Body of pancreas (tissue), 4 donors: ENCODE data around the gene PCYOX1L. TPM values are rescaled to one million over a fixed set of nuclear protein-coding genes. Genes with fewer than 3 reads are reported as not detected.
A peak's percentile ranks its signal among the peaks of the same experiment; 100 is the strongest.

Source experiments
- ATAC-seq: fragments of 150-250 bp; one replicate; pipeline ENCODE4 v1.9.1; 2016
- DNase-seq, 4 donors: peaks; one replicate each; pipeline ENCODE4 v3.0.0-alpha.2; 2019
- H3K27ac ChIP-seq, 4 donors: fragments of 200-600 bp; sonication (generic); 1 replicate in 3 of 4; 2 replicates in 1 of 4; pipeline versions ENCODE4 v1.5.1 to v1.6.1; 2016 to 2019; ENCODE audit warnings: mild to moderate bottlenecking in 1 of 4, mixed read lengths in 1 of 4, moderate library complexity in 1 of 4
- H3K27me3 ChIP-seq, 2 donors: fragments of 200-600 bp; sonication (generic); one replicate each; pipeline ENCODE4 v1.6.0; 2016; ENCODE audit warnings: mild to moderate bottlenecking in 1 of 2
- H3K36me3 ChIP-seq, 2 donors: fragments of 200-600 bp; sonication (generic); replicated peaks in 1 of 2; 2 replicates each; pipeline ENCODE4 v1.5.1; 2016; ENCODE audit warnings: low read depth in 2 of 2; ENCODE audit not compliant: insufficient read depth in 1 of 2
- H3K4me1 ChIP-seq: fragments of 200-600 bp; sonication (generic); one replicate; pipeline ENCODE4 v1.6.0; 2016
- H3K4me3 ChIP-seq, 2 donors: fragments of 200-600 bp; sonication (generic); 1 replicate in 1 of 2; 2 replicates in 1 of 2; pipeline ENCODE4 v1.5.1; 2016 to 2019
- H3K9me3 ChIP-seq, 3 donors: fragments of 200-600 bp; sonication (generic); 1 replicate in 2 of 3; 2 replicates in 1 of 3; pipeline ENCODE4 v1.5.1; 2016
- CTCF ChIP-seq, 7 experiments: fragments of 450-650 bp in 4 of 7; fragments of 200-600 bp in 3 of 7; sonication (generic) in 3 of 7; IDR thresholded peaks; one replicate each; pipeline ENCODE4 v1.5.1; 2016 to 2019; ENCODE audit warnings: antibody characterized with exemption in 7 of 7
- POLR2A ChIP-seq, 3 donors: fragments of 450-650 bp; IDR thresholded peaks; one replicate each; pipeline ENCODE4 v1.6.1; 2016; ENCODE audit warnings: antibody characterized with exemption in 3 of 3, mild to moderate bottlenecking in 2 of 3
- WGBS, 2 donors: methylation state at CpG; one replicate each; pipeline ENCODE4 v1.1.5; 2017; 5-methylcytosine and 5-hydroxymethylcytosine counted together
- intact Hi-C: fragments of 100-400 bp; cut with DNase I; formaldehyde crosslinking; loops from one replicate; pipeline ENCODE4 v1.15.1; 2023
- total RNA-seq, 2 donors: library from RNA; depleted of rRNA; stranded (reverse); fragments of >200 nt; gene quantifications; one replicate each; pipeline ENCODE4 v1.1.0, GENCODE V29; 2016

PCYOX1L gene
- total RNA-seq, 2 donors from 2014 or later = 3.9 to 5.6 TPM

- no peaks in the 10 kb centered on the region for H3K4me1 ChIP-seq
- 82 to 89% methylated on average over 6 of the region's 6 CpGs for WGBS, 2 donors
- H3K4me3 ChIP-seq = no peak overlapping the region
- no peaks in the 10 kb centered on the region for H3K36me3 ChIP-seq
- H3K27ac ChIP-seq = peak overlapping the region in 1 of 4 donors; percentile 1
- no peak for DNase-seq
- no peaks in the 10 kb centered on the region for H3K9me3 ChIP-seq
- intact Hi-C loops = no loop called here
- no peak for ATAC-seq
- H3K27me3 ChIP-seq = no peaks in the 10 kb centered on the region
- TF ChIP-seq CTCF (IDR thresholded peaks at IDR 0.05) (no peak), POLR2A (IDR thresholded peaks at IDR 0.05) (no peak)
These were observed 51.6 kb downstream of the PCYOX1L start for GRCh38 chr5:149409268-149409948.

- Histone ChIP-seq H3K27me3 (no peaks in the 10 kb centered on the region), H3K36me3 (no peaks in the 10 kb centered on the region), H3K27ac (peak overlapping the region in 1 of 4 donors; percentile 1), H3K4me3 (no peak overlapping the region), H3K9me3 (no peaks in the 10 kb centered on the region), H3K4me1 (no peaks in the 10 kb centered on the region)
- ATAC-seq (no peak), DNase-seq (no peak)
- WGBS, 2 donors = 77 to 86% methylated on average over 1 to 7 of the region's 7 CpGs
- intact Hi-C loops = no loop called here
- TF ChIP-seq POLR2A (IDR thresholded peaks at IDR 0.05) (no peak), CTCF (IDR thresholded peaks at IDR 0.05) (no peak)
These were observed 52.2 kb downstream of the PCYOX1L start for GRCh38 chr5:149410071-149410470.

- 84 to 86% methylated on average over 12 to 15 of the region's 15 CpGs for WGBS, 2 donors
- Histone ChIP-seq H3K36me3 (no peaks in the 10 kb centered on the region), H3K27me3 (no peaks in the 10 kb centered on the region), H3K4me3 (no peak overlapping the region), H3K9me3 (no peaks in the 10 kb centered on the region), H3K27ac (no peak overlapping the region), H3K4me1 (no peaks in the 10 kb centered on the region)
- TF ChIP-seq POLR2A (IDR thresholded peaks at IDR 0.05) (no peak), CTCF (IDR thresholded peaks at IDR 0.05) (no peak)
- ATAC-seq = no peak
- intact Hi-C loops = no loop called here
- no peak for DNase-seq
These were observed 53.0 kb downstream of the PCYOX1L start for GRCh38 chr5:149410721-149411432.

- intact Hi-C loops = no loop called here
- H3K4me1 ChIP-seq = no peaks in the 10 kb centered on the region
- no peak for TF ChIP-seq POLR2A (IDR thresholded peaks at IDR 0.05)
- no peak for TF ChIP-seq CTCF (IDR thresholded peaks at IDR 0.05)
- 70 to 72% methylated on average over 4 to 9 of the region's 9 CpGs for WGBS, 2 donors
- H3K4me3 ChIP-seq = no peak overlapping the region
- H3K9me3 ChIP-seq = no peaks in the 10 kb centered on the region
- H3K27ac ChIP-seq = no peak overlapping the region
- no peak for DNase-seq
- ATAC-seq = no peak
- no peaks in the 10 kb centered on the region for H3K36me3 ChIP-seq
- H3K27me3 ChIP-seq = no peaks in the 10 kb centered on the region
These were observed 54.1 kb downstream of the PCYOX1L start for GRCh38 chr5:149411738-149412519.
